AG10803 (cell line): ENCODE results near the gene ITGB5.

Experiments
- DNase-seq: peaks from one replicate; pipeline ENCODE4 v3.0.0; 2010; ENCODE audit warnings: low read depth
- H3K4me3 ChIP-seq: 2 replicates; pipeline ENCODE4 v1.5.1; 2011; ENCODE audit warnings: mild to moderate bottlenecking, low read length, control low read depth
- TF ChIP-seq, protein P1 (sequence below): conservative IDR thresholded peaks from 2 replicates; pipeline ENCODE4 v1.5.1; 2011; ENCODE audit warnings: mild to moderate bottlenecking, low read length, control low read depth, inconsistent platforms

ITGB5 gene

DNA sequence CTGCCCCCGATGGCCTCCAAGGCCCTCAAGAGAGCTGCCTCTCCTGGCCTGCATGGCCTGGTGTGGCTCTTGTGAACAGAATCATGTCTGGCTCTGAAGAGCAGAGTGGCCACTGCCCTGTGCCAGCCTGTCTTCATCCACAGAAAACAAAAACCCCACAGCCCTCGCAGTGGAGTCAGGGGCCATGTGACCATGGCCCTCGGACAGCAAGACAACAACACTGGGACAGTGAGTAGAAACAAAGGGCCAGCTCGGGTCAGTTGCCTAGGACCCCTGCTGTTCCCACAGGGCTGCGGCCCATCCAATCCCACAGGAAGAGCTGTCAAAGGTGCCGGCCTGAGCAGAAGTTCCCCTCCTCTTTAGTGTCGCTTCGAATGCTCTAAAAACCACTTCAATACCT lies 84.5 kb downstream of the ITGB5 start:
- H3K4me3 ChIP-seq = no peak overlapping the region
- TF ChIP-seq, protein P1, sequence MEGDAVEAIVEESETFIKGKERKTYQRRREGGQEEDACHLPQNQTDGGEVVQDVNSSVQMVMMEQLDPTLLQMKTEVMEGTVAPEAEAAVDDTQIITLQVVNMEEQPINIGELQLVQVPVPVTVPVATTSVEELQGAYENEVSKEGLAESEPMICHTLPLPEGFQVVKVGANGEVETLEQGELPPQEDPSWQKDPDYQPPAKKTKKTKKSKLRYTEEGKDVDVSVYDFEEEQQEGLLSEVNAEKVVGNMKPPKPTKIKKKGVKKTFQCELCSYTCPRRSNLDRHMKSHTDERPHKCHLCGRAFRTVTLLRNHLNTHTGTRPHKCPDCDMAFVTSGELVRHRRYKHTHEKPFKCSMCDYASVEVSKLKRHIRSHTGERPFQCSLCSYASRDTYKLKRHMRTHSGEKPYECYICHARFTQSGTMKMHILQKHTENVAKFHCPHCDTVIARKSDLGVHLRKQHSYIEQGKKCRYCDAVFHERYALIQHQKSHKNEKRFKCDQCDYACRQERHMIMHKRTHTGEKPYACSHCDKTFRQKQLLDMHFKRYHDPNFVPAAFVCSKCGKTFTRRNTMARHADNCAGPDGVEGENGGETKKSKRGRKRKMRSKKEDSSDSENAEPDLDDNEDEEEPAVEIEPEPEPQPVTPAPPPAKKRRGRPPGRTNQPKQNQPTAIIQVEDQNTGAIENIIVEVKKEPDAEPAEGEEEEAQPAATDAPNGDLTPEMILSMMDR = no peak
- DNase-seq = no peak

DNA sequence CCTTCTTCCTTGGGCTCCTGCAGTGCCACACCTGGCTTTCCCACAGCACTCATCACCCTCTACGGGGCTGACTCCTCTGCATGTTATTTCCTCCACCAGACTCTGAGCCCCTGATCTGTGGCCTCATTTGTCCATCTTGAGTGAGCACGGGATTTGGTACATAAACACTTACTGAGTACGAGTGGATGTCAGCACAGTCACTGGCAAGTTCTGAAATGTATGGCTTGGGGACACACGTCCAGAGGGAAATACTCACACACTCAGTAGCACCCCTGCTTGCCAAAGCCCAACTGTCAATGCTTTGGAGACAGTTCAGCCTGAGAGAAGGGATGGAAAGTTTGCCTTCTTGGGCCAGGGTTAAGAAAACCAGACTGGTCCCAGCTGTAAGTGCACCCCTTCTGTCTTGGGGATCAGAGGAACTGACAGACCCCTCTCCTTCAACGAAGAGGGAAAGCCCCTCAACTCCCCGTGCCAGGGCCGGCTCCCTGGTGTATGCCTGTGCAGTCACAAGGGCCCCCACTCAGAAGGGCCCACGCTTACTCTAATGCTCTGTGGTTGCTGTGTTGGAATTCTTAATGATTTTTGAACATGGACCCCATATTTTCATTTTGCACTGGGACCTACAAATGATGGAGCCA lies 85.0 kb downstream of the ITGB5 start:
- TF ChIP-seq, protein P1 = no peak
- DNase-seq = no peak
- no peak overlapping the region for H3K4me3 ChIP-seq

DNA sequence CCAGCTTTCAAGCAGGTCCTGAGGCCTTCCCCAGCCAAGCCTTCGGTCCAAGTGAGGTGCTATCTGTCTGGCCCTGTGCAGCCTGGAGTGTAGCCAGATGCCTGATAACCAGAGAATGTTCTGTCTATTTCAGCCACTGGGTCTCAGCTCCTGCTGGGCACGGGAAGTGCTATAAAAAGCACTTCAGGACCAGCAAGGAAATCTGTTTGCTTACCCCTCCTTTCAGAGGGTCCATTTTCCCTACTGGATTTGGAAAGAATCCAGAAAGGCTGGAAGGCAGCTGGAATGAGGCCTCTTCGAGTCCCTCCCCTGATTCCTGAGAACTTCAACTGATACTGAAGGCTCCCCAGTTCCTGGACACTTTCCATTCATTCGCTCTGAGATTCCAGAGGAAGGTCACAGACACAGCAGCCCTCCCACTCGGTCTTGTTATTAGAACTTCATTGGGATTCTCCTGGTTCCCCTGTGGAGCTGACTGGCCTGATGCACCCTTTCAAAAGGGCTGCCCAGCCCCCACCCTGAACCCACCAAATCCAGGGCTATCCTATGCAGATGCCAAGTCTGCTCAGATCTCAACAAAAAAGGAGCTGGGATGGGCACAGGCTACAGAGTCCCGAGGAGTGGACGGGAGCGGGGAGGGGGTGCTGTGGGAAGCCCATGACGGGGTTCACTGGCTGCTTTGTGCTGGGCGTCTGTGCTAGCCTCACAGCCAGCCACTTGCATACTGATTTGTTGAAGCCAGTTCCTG lies 86.5 kb downstream of the ITGB5 start:
- no peak overlapping the region for H3K4me3 ChIP-seq
- no peak for DNase-seq
- TF ChIP-seq, protein P1 = no peak

DNA sequence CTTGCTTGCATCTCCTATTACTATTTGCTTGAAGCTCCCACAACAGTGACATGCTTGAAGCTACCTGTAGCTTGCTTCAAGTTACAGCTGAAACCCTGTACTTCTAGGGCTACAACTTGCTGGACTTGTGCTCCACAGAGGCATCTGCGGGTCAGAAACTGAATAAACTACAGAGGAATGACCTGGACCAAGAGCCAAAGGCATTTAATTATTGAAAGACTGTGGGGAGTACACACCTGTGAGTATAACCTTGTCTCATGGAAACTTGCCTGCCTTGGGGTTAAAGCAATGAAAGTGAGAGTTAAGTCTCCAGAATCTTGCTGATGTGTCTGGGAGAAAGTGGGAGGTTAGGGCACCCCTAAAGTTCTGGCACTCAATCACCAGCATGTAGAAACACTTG lies 87.1 kb downstream of the ITGB5 start:
- no peak overlapping the region for H3K4me3 ChIP-seq
- no peak for DNase-seq
- TF ChIP-seq, protein P1 = no peak

DNA sequence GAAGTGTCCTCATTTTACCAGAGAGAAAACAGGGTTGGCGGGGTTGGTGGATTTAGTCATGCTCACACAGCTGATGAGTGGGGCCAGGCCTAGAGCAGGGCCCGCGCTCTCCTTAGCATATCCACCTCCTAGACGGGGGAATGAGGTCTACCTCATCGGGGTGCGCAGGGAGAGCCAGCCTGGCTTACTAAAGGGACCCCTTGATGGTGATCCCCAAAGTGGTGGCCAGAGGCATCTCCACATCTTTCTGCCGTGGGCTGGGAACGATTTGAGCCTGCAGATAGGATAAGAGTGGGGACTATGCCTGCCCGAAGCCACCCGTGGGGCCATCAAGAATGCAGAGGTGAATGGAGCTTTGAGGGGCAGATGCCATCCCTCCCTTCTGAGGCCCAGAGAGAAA lies 87.5 kb downstream of the ITGB5 start:
- no peak overlapping the region for H3K4me3 ChIP-seq
- TF ChIP-seq, protein P1 = no peak
- no peak for DNase-seq

DNA sequence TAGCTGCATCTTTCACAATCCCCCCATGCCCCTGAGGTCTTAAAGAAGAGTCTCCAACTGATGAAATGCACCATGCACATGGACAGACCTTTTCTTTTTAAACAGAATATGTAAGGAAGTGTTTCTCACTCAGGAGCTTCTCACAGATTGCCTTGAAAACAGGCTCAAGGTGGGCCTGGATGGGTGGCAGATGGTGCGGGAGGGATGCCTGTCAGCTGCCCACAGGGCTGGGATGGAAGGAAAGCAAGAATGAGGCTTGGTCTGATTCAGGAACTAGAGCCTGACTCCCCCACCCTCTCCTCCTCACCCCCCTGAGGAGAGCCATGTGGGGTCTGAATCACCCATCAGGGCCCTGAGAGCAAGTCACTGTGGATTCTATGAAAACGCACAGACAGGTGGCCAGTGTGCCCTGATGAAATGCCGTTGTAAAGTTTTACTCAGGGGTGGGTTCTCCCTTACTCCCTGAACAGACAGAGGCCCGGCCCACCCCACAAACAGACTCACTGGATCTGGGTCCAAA lies 89.7 kb downstream of the ITGB5 start:
- TF ChIP-seq, protein P1 = no peak
- H3K4me3 ChIP-seq = no peak overlapping the region
- DNase-seq = no peak

DNA sequence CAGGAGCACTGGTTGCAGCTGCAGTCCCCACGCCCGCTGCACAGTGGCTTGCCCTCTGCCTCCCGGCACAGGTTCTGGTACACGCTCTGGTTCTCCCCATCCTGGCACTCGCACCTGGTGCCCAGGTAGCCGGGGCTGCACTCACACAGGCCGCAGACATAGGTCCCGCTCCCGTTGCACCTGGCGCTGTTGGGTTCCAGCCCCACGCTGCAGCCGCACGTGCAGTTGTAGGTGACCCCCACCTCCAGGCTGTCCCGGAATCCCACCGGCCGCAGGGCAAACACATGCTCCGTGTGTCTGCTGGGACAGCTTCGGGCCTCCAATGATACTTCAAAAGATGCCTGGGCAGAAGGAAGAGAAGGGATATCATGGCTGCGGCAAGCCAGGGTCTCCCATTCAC lies 90.7 kb downstream of the ITGB5 start:
- DNase-seq = no peak
- H3K4me3 ChIP-seq = no peak overlapping the region
- TF ChIP-seq, protein P1 = no peak
